GM19193 (cell line): ENCODE results near the gene GNG4.

ENCODE experiments used
- POLR2A ChIP-seq: IDR thresholded peaks from 4 replicates; pipeline ENCODE4 v1.6.1; 2011; ENCODE audit not compliant: insufficient read depth, insufficient read length; ENCODE audit errors: extremely low read depth

GNG4 gene

DNA sequence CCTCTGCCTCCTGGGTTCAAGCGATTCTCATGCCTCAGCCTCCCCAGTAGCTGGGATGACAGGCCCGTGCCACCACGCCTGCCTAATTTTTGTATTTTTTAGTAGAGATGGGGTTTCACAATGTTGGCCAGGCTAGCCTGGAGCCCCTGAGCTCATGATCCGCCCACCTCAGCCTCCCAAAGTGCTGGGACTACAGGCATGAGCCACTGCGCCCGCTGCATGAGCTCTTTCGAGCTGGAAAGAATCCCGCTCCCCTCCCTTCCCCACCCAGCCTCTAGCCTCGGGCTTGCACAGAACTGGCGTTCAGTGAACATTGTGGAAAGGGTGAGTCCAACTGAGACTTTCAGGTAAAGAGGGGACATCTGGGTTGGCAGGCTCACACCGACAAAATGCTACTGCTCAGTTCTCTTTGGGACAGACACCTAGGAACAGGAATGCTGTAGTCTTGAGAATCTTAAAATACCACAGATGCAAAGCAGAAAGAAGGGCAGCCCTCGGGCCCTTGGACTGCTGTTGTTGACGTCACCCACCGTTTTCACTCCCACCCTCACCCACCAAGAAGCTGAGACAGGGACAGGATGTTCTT lies 9.7 kb upstream of the GNG4 start:
- no peak for TF ChIP-seq POLR2A

DNA sequence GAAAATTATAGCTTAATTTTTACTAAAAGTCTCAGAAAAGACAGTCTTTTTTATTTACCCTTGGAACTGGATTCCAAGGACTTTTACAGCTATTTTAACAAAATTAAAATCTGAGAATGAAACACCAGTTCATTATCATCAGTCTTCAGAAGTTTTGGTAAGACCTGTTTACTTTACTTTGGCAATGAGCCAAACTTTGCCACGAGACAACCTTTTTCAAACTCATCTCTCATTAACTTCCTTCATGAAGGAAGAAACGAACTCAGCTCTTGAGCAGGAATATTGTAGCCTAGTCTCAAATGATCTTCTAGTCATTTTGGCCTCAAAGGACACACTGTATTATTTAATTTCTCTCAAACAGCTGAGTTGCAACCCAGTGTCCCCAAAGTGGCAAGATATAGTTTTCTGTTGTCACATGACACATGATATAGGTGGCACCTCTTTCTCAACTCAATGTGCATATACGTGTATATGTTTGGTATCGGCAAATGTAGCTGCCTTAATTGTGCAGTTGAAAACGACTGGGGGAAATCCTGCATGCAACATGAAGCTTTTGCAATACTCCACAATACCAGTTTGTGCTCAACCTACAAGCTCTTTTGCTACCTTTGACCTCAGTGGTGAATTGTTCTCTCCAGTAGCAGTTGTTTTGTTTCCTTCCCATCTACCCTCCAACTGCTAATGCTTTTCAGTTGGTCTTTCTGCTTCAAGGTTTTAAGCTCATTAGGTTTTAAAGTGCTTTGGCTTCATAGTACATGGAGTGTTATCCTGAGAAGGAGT lies 8.4 kb upstream of the GNG4 start:
- no peak for TF ChIP-seq POLR2A

GRCh38 chr1:235657269-235657668 lies 7.7 kb upstream of the GNG4 start:
- TF ChIP-seq POLR2A = no peak

DNA sequence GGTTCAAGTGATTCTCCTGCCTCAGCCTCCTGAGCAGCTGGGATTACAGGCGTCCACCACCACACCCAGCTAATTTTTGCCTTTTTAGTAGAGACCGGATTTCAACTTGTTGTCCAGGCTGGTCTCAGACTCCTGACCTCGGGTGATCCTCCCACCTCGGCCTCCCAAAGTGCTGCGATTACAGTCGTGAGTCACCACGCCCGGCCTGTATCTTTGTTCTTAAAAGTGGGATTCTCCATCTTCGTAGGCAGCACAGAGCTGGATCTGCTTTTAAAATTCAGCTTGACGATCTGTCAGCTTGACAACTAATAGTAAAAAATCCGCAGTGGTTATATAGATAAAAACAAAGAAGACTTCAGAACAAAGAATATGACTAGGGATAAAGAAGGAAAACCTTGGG lies 2.8 kb upstream of the GNG4 start:
- no peak for TF ChIP-seq POLR2A

DNA sequence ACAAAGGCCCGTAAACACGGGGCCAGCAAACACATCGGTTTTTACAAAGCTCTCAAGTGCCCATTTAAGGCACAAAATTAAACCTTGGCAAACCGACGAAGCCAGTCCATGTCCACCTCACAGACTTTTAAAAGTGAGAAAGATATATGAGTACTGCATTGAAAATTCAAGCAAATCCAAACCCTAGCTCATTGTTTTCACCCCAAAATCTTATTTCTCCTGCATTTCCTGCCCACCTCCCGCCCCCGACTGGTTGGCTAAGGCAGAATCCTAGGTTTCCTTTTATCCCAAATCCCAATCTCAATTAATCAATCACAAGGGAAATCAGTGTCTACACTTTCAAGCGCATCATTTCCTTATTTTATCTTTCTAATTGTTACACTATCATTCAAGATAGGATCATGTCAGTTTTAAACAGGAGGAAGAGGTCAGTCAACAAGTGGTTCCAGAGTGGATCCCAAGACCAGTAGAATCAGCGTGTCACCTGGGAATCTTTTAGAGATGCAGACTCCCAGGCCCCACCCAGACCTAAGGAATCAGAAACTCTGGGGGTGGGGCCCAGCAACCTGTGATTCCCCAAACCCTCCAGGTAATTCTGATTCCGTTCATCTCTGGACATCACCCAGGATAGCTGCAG lies 1.7 kb upstream of the GNG4 start:
- no peak for TF ChIP-seq POLR2A

DNA sequence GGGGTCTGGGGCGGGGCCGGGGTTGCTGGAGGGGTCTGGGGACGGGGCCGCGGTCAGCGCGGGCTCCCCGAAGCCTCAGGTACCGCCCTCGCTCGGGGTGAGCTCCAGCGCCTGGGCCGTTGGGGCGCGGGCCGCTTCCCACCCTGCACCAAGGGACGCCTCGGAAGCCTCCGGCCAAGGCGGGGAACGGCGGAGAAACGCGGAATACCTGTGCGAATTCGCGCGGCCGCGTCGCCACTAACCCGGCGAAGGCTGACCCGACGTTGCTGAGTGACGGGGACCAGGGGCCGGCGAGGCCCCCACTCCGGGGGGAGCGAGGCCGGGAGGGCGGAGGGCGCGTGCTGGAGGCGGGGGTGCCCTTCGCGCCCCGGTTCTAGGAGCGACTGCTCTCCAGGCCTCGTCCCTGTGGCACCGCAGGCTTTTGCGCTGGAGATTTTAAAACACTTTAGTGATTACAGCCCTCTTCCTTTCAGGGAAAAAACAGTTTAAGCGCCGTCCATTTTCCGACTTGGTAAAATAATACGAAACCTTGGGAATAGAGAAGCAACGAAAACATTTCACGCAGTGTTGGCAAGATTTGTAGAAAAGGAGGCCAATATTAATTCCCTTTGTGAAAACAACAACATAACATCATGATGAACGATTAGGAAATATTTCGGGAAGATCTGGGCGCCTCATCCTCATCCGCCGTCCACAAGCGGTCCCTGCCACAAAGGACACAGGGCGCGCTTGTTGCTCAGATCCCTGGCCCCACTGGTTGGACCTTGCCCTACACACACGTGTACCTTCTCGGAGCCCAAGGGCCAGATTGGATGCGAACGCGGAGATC lies 971 bp upstream of the GNG4 start:
- TF ChIP-seq POLR2A = no peak

GRCh38 chr1:235648954-235649367 lies 623 bp downstream of the GNG4 start:
- no peak for TF ChIP-seq POLR2A

DNA sequence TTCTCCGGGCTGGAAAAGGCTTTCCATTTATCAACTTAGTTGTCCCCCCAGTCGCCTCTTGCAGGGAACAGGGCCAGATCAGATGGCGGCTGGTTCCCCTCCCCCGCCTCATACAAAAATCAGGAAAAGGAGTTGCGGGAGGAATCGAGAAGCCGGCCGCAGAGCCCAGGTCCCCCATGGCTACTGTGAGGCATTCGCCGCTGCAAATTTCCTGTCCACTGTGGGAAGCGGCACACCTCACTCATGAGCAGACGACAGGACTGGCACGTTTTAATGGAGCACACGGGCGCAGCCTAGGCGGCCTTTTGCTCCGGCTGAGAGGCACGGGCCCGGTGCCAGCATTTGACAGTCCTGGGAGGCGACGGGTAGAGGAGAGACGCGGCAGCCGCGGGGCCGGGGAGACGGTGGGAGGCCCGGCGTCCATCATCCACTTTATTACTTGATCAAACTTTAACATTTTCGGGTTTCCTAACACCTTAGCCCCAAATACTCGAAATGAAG lies 1.1 kb downstream of the GNG4 start:
- no peak for TF ChIP-seq POLR2A

DNA sequence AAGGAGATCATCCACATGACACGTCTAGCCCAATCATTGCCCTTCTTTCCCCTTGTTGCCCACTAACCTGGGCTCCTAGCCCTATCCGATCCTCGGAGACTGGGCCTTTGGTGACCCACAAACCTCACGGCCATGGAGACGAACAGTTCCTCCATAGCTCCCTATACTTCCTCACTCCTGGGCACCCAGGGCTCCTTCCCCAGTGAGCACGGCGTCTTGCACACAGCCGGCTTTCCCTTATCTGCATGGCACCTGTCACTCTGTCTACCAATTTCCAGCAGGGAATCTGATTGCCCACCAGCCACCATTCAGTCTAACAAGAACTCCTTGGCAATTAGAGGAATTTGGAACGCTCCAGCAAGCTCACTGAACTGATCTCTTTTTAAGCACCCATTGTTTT lies 3.1 kb downstream of the GNG4 start:
- TF ChIP-seq POLR2A = no peak

GRCh38 chr1:235644693-235645305 lies 4.8 kb downstream of the GNG4 start:
- TF ChIP-seq POLR2A = no peak

GRCh38 chr1:235643837-235644692 lies 5.5 kb downstream of the GNG4 start:
- TF ChIP-seq POLR2A = no peak

DNA sequence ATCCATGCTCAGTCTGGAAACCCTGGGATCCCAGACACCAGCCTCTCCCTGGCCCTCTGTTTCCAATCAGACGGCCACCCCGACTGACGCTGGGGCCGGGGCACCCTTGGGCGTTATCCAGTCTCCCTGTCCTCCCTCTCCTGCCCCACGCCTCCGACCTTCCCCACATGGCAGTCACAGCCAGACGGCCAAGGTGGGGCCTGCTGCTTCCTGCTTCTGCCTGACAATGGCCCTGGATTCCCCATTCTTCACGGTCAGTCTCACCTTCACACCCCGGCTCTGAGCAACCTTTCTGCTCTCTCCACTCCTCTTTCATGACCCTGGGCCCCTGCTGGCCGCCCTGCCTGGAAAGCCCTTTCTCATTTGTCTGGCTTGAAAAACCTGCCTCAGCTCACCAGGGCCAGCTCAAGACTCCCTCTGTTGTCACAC lies 6.6 kb downstream of the GNG4 start:
- TF ChIP-seq POLR2A = no peak
